ENCODE data around the gene CWC22. TPM values are rescaled to one million over a fixed set of nuclear protein-coding genes. Genes with fewer than 3 reads are reported as not detected.

The CWC22 gene
- total RNA-seq, 2 donors from 2014 or later, result 13.8 to 14.0 TPM

- peaks cover 13% of the 10 kb centered on the region for H3K36me3 Mint-ChIP-seq (ENCODE audit: low read depth)
- H3K27me3 Mint-ChIP-seq, result no peaks in the 10 kb centered on the region
- no peak for DNase-seq
- H3K27ac Mint-ChIP-seq, result no peak overlapping the region
- H3K4me3 Mint-ChIP-seq, result no peak overlapping the region
- ATAC-seq, result no peak
- H3K4me1 Mint-ChIP-seq, result peaks cover 3% of the 10 kb centered on the region
- no peaks in the 10 kb centered on the region for H3K9me3 ChIP-seq (ENCODE audit: control insufficient read depth, low read length, poor library complexity, severe bottlenecking)
Measured at GRCh38 chr2:179954026-179954425, 53.1 kb downstream of the CWC22 start.

DNA sequence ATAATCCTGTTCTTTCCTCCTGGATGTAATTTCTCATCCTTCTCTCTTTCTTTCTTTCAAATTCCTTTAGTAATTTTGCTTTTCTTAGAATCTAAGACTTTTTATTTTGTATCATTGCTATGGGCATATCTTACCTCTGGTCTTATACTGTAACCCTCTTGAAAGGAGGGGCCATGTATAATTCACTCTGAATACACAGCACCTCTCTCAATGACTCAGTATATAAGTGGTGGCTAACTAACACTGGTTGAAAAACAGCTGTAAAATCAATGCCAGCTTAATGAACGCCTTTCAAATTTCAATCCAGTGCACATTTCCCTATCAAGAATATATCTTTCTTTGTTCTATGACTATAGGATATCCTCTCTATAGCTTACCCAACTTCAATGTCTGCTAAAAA is 53.7 kb downstream of the CWC22 start:
- Mint-ChIP-seq H3K4me3 (no peak overlapping the region), H3K27ac (no peak overlapping the region), H3K27me3 (no peaks in the 10 kb centered on the region), H3K36me3 (ENCODE audit: low read depth) (peaks cover 15% of the 10 kb centered on the region), H3K4me1 (peaks cover 5% of the 10 kb centered on the region)
- H3K9me3 ChIP-seq (ENCODE audit: control insufficient read depth, low read length, poor library complexity, severe bottlenecking), result no peaks in the 10 kb centered on the region
- DNase-seq, result no peak
- ATAC-seq, result no peak

DNA sequence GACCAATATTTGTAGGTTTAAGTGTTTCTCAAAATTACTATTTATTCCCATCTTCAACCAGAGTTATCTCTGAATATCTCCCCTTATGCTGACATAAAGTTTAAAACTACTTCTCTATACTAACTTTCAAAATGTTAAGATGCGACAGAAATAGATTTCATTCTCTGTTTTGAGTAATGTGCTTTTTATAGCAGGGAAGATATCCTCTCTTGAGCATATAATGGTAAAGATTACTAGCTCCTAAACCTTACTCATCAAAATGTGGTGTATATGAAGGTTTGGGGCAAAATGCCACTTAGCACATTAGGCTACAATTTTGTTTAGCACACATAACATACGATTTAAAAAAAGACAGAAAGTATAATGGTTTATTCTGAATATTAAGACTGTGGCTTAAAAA is 54.4 kb downstream of the CWC22 start:
- ATAC-seq, result no peak
- no peak overlapping the region for H3K27ac Mint-ChIP-seq
- no peaks in the 10 kb centered on the region for H3K27me3 Mint-ChIP-seq
- H3K4me1 Mint-ChIP-seq, result peaks cover 5% of the 10 kb centered on the region
- peaks cover 15% of the 10 kb centered on the region for H3K36me3 Mint-ChIP-seq (ENCODE audit: low read depth)
- no peak overlapping the region for H3K4me3 Mint-ChIP-seq
- no peak for DNase-seq
- no peaks in the 10 kb centered on the region for H3K9me3 ChIP-seq (ENCODE audit: control insufficient read depth, low read length, poor library complexity, severe bottlenecking)

GRCh38 chr2:179951680-179952079 is 55.4 kb downstream of the CWC22 start:
- peaks cover 15% of the 10 kb centered on the region for H3K36me3 Mint-ChIP-seq (ENCODE audit: low read depth)
- no peaks in the 10 kb centered on the region for H3K27me3 Mint-ChIP-seq
- no peaks in the 10 kb centered on the region for H3K9me3 ChIP-seq (ENCODE audit: control insufficient read depth, low read length, poor library complexity, severe bottlenecking)
- DNase-seq, result no peak
- H3K27ac Mint-ChIP-seq, result no peak overlapping the region
- no peak for ATAC-seq
- H3K4me3 Mint-ChIP-seq, result no peak overlapping the region
- H3K4me1 Mint-ChIP-seq, result peaks cover 5% of the 10 kb centered on the region

- peaks cover 17% of the 10 kb centered on the region for H3K36me3 Mint-ChIP-seq (ENCODE audit: low read depth)
- DNase-seq (no peak), ATAC-seq (no peak)
- no peak overlapping the region for H3K27ac Mint-ChIP-seq
- H3K4me3 Mint-ChIP-seq, result no peak overlapping the region
- peaks cover 5% of the 10 kb centered on the region for H3K4me1 Mint-ChIP-seq
- no peaks in the 10 kb centered on the region for H3K27me3 Mint-ChIP-seq
- no peaks in the 10 kb centered on the region for H3K9me3 ChIP-seq (ENCODE audit: control insufficient read depth, low read length, poor library complexity, severe bottlenecking)
Measured at GRCh38 chr2:179950391-179950790, 56.7 kb downstream of the CWC22 start.

GRCh38 chr2:179949438-179949837 is 57.7 kb downstream of the CWC22 start:
- Mint-ChIP-seq H3K27ac (peak overlapping the region; percentile 29), H3K4me1 (peaks cover 5% of the 10 kb centered on the region), H3K4me3 (no peak overlapping the region), H3K36me3 (ENCODE audit: low read depth) (peaks cover 19% of the 10 kb centered on the region), H3K27me3 (no peaks in the 10 kb centered on the region)
- no peaks in the 10 kb centered on the region for H3K9me3 ChIP-seq (ENCODE audit: control insufficient read depth, low read length, poor library complexity, severe bottlenecking)
- ATAC-seq, result no peak
- DNase-seq, result no peak

GRCh38 chr2:179948058-179948457 is 59.0 kb downstream of the CWC22 start:
- no peaks in the 10 kb centered on the region for H3K9me3 ChIP-seq (ENCODE audit: control insufficient read depth, low read length, poor library complexity, severe bottlenecking)
- ATAC-seq (no peak), DNase-seq (no peak)
- peaks cover 16% of the 10 kb centered on the region for H3K36me3 Mint-ChIP-seq (ENCODE audit: low read depth)
- H3K4me3 Mint-ChIP-seq, result no peak overlapping the region
- no peaks in the 10 kb centered on the region for H3K27me3 Mint-ChIP-seq
- H3K4me1 Mint-ChIP-seq, result peaks cover 5% of the 10 kb centered on the region
- no peak overlapping the region for H3K27ac Mint-ChIP-seq

GRCh38 chr2:179946810-179947615 is 60.1 kb downstream of the CWC22 start:
- H3K4me3 Mint-ChIP-seq, result no peak overlapping the region
- peaks cover 16% of the 10 kb centered on the region for H3K36me3 Mint-ChIP-seq (ENCODE audit: low read depth)
- no peak overlapping the region for H3K27ac Mint-ChIP-seq
- no peaks in the 10 kb centered on the region for H3K27me3 Mint-ChIP-seq
- no peaks in the 10 kb centered on the region for H3K9me3 ChIP-seq (ENCODE audit: control insufficient read depth, low read length, poor library complexity, severe bottlenecking)
- ATAC-seq (no peak), DNase-seq (no peak)
- peaks cover 5% of the 10 kb centered on the region for H3K4me1 Mint-ChIP-seq

GRCh38 chr2:179946346-179946745 is 60.8 kb downstream of the CWC22 start:
- ATAC-seq (no peak), DNase-seq (no peak)
- H3K4me1 Mint-ChIP-seq, result peaks cover 2% of the 10 kb centered on the region
- H3K27ac Mint-ChIP-seq, result no peak overlapping the region
- no peak overlapping the region for H3K4me3 Mint-ChIP-seq
- no peaks in the 10 kb centered on the region for H3K9me3 ChIP-seq (ENCODE audit: control insufficient read depth, low read length, poor library complexity, severe bottlenecking)
- no peaks in the 10 kb centered on the region for H3K27me3 Mint-ChIP-seq
- peaks cover 11% of the 10 kb centered on the region for H3K36me3 Mint-ChIP-seq (ENCODE audit: low read depth)

GRCh38 chr2:179939259-179939658 is 67.8 kb downstream of the CWC22 start:
- DNase-seq (no peak), ATAC-seq (no peak)
- Mint-ChIP-seq H3K27ac (no peak overlapping the region), H3K4me1 (no peaks in the 10 kb centered on the region), H3K27me3 (no peaks in the 10 kb centered on the region), H3K36me3 (ENCODE audit: low read depth) (peaks cover 2% of the 10 kb centered on the region), H3K4me3 (no peak overlapping the region)
- H3K9me3 ChIP-seq (ENCODE audit: control insufficient read depth, low read length, poor library complexity, severe bottlenecking), result no peaks in the 10 kb centered on the region

- Mint-ChIP-seq H3K4me1 (no peaks in the 10 kb centered on the region), H3K27ac (no peak overlapping the region), H3K36me3 (ENCODE audit: low read depth) (peaks cover 2% of the 10 kb centered on the region), H3K27me3 (no peaks in the 10 kb centered on the region), H3K4me3 (no peak overlapping the region)
- DNase-seq (no peak), ATAC-seq (no peak)
- no peaks in the 10 kb centered on the region for H3K9me3 ChIP-seq (ENCODE audit: control insufficient read depth, low read length, poor library complexity, severe bottlenecking)
Measured at GRCh38 chr2:179938026-179938425, 69.1 kb downstream of the CWC22 start.

DNA sequence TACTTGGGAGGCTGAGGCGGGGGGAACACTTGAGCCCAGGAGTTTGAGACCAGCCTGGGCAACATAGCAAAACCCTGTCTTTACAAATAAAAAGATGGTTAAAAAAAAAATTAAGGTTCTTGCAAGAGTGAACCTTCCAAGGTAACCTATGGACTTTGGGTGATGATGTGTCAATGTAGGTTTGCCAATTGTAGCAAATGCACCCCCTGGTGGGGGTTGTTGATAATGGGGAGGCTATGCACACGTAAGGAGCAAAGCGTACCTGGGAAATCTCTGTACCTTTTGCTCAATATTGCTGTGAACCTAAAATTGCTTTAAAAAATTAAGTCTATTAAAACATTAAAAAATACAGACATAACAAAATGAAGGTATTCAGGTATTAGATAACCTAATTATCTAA is 70.4 kb downstream of the CWC22 start:
- Mint-ChIP-seq H3K27ac (no peak overlapping the region), H3K4me3 (no peak overlapping the region), H3K36me3 (ENCODE audit: low read depth) (peaks cover 2% of the 10 kb centered on the region), H3K4me1 (no peaks in the 10 kb centered on the region), H3K27me3 (no peaks in the 10 kb centered on the region)
- no peak for ATAC-seq
- H3K9me3 ChIP-seq (ENCODE audit: control insufficient read depth, low read length, poor library complexity, severe bottlenecking), result no peaks in the 10 kb centered on the region
- DNase-seq, result no peak

DNA sequence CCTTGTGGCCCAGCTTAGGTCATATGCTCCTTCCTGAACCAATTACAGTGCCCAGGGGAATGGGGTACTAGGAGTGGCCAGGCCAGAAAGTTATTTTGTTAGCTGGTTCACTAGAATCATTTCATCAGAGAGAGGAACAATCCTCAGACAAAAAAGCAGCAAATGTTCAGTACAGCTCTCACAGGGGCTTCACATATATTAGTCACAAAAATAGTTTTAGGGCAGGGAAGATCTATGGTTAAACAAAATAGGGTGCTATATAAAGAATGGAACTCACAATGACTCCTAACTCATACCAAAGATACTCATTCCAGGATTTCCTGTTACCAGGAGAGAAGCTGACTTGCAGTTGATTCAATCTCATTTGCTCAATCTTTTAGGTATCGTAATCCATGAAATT is 71.0 kb downstream of the CWC22 start:
- ATAC-seq (no peak), DNase-seq (no peak)
- Mint-ChIP-seq H3K27ac (no peak overlapping the region), H3K4me1 (no peaks in the 10 kb centered on the region), H3K27me3 (no peaks in the 10 kb centered on the region), H3K36me3 (ENCODE audit: low read depth) (peaks cover 2% of the 10 kb centered on the region), H3K4me3 (no peak overlapping the region)
- no peaks in the 10 kb centered on the region for H3K9me3 ChIP-seq (ENCODE audit: control insufficient read depth, low read length, poor library complexity, severe bottlenecking)

DNA sequence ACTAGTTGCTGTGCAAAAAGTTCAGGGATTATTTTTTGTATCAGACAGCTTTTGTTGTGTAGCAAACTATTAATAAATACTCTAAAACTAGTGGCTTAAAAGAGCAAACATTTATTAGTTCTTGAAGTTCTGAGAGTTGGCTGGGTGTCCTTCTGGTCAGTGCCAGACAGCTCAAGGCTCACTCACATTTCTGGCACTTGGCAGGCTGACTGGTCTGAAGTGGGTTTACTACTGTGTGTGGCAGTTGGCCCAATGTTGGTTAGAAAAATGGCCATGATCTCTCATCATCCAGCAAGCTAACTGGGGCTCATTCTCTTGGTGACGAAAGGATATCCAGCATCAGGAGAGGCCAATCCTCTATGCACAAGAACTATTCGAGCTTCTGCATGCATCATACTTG is 74.3 kb downstream of the CWC22 start:
- DNase-seq (no peak), ATAC-seq (no peak)
- H3K9me3 ChIP-seq (ENCODE audit: control insufficient read depth, low read length, poor library complexity, severe bottlenecking), result no peaks in the 10 kb centered on the region
- no peak overlapping the region for H3K4me3 Mint-ChIP-seq
- H3K4me1 Mint-ChIP-seq, result no peaks in the 10 kb centered on the region
- H3K27me3 Mint-ChIP-seq, result no peaks in the 10 kb centered on the region
- peaks cover 2% of the 10 kb centered on the region for H3K36me3 Mint-ChIP-seq (ENCODE audit: low read depth)
- H3K27ac Mint-ChIP-seq, result no peak overlapping the region

All from T-helper 17 cell (primary cell).